GM18517 (cell line): ENCODE data around the gene DDRGK1.
"Not testable (repeated sequence)": the region's sequence is repeated elsewhere in the genome, so short reads cannot be mapped to it uniquely, and the experiment has no call there.

Source experiments
- ATAC-seq: cut with Tn5 transposase; IDR thresholded peaks from one replicate; pipeline ENCODE4 v1.9.1; 2021; ENCODE audit warnings: mild to moderate bottlenecking, moderate library complexity; ENCODE audit not compliant: unreplicated experiment

DDRGK1 gene

GRCh38 chr20:3166338-3166912 is 38.1 kb downstream of the DDRGK1 start:
- ATAC-seq: no peak

- no peak for ATAC-seq
These were observed 38.8 kb downstream of the DDRGK1 start for GRCh38 chr20:3165473-3166337.

- ATAC-seq: no peak
These were observed 39.6 kb downstream of the DDRGK1 start for GRCh38 chr20:3164763-3165410.

- ATAC-seq: no peak
These were observed 40.3 kb downstream of the DDRGK1 start for GRCh38 chr20:3164043-3164762.

- no peak for ATAC-seq
These were observed 41.1 kb downstream of the DDRGK1 start for GRCh38 chr20:3163099-3164042.

- no peak for ATAC-seq
These were observed 42.3 kb downstream of the DDRGK1 start for GRCh38 chr20:3162080-3162611.

GRCh38 chr20:3161316-3162079 is 43.0 kb downstream of the DDRGK1 start:
- ATAC-seq: no peak

GRCh38 chr20:3160418-3160817 is 44.1 kb downstream of the DDRGK1 start:
- no peak for ATAC-seq

- no peak for ATAC-seq
These were observed 45.5 kb downstream of the DDRGK1 start for GRCh38 chr20:3158968-3159431.

- ATAC-seq: no peak
These were observed 46.7 kb downstream of the DDRGK1 start for GRCh38 chr20:3157817-3158216.

GRCh38 chr20:3156811-3157619 is 47.5 kb downstream of the DDRGK1 start:
- peak; percentile 56 for ATAC-seq

- ATAC-seq: not testable (repeated sequence)
These were observed 52.3 kb downstream of the DDRGK1 start for GRCh38 chr20:3152057-3152644.

GRCh38 chr20:3150908-3151307 is 53.6 kb downstream of the DDRGK1 start:
- no peak for ATAC-seq

GRCh38 chr20:3146732-3147341 is 57.6 kb downstream of the DDRGK1 start:
- no peak for ATAC-seq

GRCh38 chr20:3141757-3142156 is 62.7 kb downstream of the DDRGK1 start:
- ATAC-seq: no peak
